ENCODE measurements around the gene FTO.

FTO gene

DNA sequence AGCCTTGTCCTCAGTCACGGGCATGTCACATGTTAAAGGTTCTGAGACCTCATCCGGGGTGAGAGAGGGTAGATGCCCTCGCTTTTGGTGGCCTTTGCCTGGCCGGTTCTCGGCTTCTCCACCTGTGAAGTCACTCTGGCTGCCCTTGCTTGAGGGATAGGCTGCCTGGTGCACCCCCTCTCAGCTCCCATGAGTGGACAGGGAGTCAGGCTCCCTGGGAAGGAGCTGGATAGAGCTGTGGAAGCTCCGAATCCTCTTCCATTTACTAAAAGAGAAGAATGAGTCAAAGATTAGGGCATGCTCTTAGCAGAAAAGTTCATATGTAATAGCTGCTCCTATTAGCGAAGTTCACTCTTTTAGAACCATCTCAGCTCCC is 440.6 kb downstream of the FTO start:
- Histone ChIP-seq H3K4me1 (ENCODE audit: control insufficient read depth, insufficient read depth, low read length) (peaks cover 3% of the 10 kb centered on the region; the same call in 1 of the 2 replicates), H3K9ac (ENCODE audit: low read length) (no peak overlapping the region), H3K27ac (ENCODE audit: low read depth, low read length) (no peak overlapping the region), H3K27me3 (ENCODE audit: control insufficient read depth, insufficient read depth, low read length) (no peaks in the 10 kb centered on the region), H3K36me3 (ENCODE audit: control insufficient read depth, insufficient read depth, low read length) (no peaks in the 10 kb centered on the region), H3K4me3 (ENCODE audit: low read depth, low read length) (no peak overlapping the region), H3K9me3 (ENCODE audit: control insufficient read depth, insufficient read depth, low read depth, low read length) (peaks cover 3% of the 10 kb centered on the region; the same call in 1 of the 2 replicates)

GRCh38 chr16:54145881-54146280 is 441.9 kb downstream of the FTO start:
- Histone ChIP-seq H3K27me3 (ENCODE audit: control insufficient read depth, insufficient read depth, low read length) (peaks cover under 1% of the 10 kb centered on the region; the same call in 1 of the 2 replicates), H3K36me3 (ENCODE audit: control insufficient read depth, insufficient read depth, low read length) (no peaks in the 10 kb centered on the region), H3K9ac (ENCODE audit: low read length) (no peak overlapping the region)

DNA sequence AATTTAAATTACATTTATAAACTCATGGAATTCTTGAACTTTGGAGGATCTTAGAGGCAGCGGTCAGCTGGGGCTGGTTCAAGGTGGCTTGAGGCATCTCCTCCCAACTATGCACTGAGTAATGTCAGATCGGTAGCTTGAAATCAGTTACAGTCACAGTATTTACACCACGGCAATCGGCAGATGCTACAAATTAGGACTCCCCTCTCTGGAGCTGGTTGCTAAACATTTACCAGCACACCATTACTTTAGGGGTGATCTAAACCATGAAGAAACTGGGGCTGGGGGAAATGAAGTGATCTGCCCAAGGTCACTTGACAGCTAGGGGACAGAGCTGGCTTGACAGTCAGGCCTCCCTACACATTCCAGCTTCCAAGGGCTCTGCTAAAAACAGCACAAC is 445.0 kb downstream of the FTO start:
- Histone ChIP-seq H3K4me3 (ENCODE audit: low read depth, low read length) (no peak overlapping the region), H3K9ac (ENCODE audit: low read length) (no peak overlapping the region), H3K36me3 (ENCODE audit: control insufficient read depth, insufficient read depth, low read length) (no peaks in the 10 kb centered on the region), H3K9me3 (ENCODE audit: control insufficient read depth, insufficient read depth, low read depth, low read length) (peaks cover 3% of the 10 kb centered on the region; the same call in 1 of the 2 replicates), H3K27ac (ENCODE audit: low read depth, low read length) (no peak overlapping the region), H3K27me3 (ENCODE audit: control insufficient read depth, insufficient read depth, low read length) (peaks cover 4% of the 10 kb centered on the region; the same call in 1 of the 2 replicates), H3K4me1 (ENCODE audit: control insufficient read depth, insufficient read depth, low read length) (peaks cover 9% of the 10 kb centered on the region; the same call in 1 of the 2 replicates)

More at GRCh38 chr16:54145881-54146280, 441.9 kb downstream of the FTO start:
- H3K27ac ChIP-seq (ENCODE audit: low read depth, low read length), result no peak overlapping the region
- no peaks in the 10 kb centered on the region for H3K4me1 ChIP-seq (ENCODE audit: control insufficient read depth, insufficient read depth, low read length)
- H3K9me3 ChIP-seq (ENCODE audit: control insufficient read depth, insufficient read depth, low read depth, low read length), result peaks cover 3% of the 10 kb centered on the region; the same call in 1 of the 2 replicates
- no peak overlapping the region for H3K4me3 ChIP-seq (ENCODE audit: low read depth, low read length)

- Histone ChIP-seq H3K27ac (ENCODE audit: low read depth, low read length) (no peak overlapping the region), H3K27me3 (ENCODE audit: control insufficient read depth, insufficient read depth, low read length) (peaks cover 4% of the 10 kb centered on the region; the same call in 1 of the 2 replicates), H3K4me3 (ENCODE audit: low read depth, low read length) (no peak overlapping the region), H3K36me3 (ENCODE audit: control insufficient read depth, insufficient read depth, low read length) (no peaks in the 10 kb centered on the region), H3K4me1 (ENCODE audit: control insufficient read depth, insufficient read depth, low read length) (peaks cover 9% of the 10 kb centered on the region; the same call in 1 of the 2 replicates), H3K9ac (ENCODE audit: low read length) (no peak overlapping the region), H3K9me3 (ENCODE audit: control insufficient read depth, insufficient read depth, low read depth, low read length) (peaks cover 3% of the 10 kb centered on the region; the same call in 1 of the 2 replicates)
These were observed 446.9 kb downstream of the FTO start for GRCh38 chr16:54150861-54151260.

- Histone ChIP-seq H3K4me1 (ENCODE audit: control insufficient read depth, insufficient read depth, low read length) (peaks cover 9% of the 10 kb centered on the region; the same call in 1 of the 2 replicates), H3K4me3 (ENCODE audit: low read depth, low read length) (no peak overlapping the region), H3K27me3 (ENCODE audit: control insufficient read depth, insufficient read depth, low read length) (peaks cover 4% of the 10 kb centered on the region; the same call in 1 of the 2 replicates), H3K36me3 (ENCODE audit: control insufficient read depth, insufficient read depth, low read length) (no peaks in the 10 kb centered on the region), H3K9me3 (ENCODE audit: control insufficient read depth, insufficient read depth, low read depth, low read length) (peaks cover 3% of the 10 kb centered on the region; the same call in 1 of the 2 replicates), H3K9ac (ENCODE audit: low read length) (no peak overlapping the region), H3K27ac (ENCODE audit: low read depth, low read length) (no peak overlapping the region)
These were observed 448.6 kb downstream of the FTO start for GRCh38 chr16:54152362-54153239.

DNA sequence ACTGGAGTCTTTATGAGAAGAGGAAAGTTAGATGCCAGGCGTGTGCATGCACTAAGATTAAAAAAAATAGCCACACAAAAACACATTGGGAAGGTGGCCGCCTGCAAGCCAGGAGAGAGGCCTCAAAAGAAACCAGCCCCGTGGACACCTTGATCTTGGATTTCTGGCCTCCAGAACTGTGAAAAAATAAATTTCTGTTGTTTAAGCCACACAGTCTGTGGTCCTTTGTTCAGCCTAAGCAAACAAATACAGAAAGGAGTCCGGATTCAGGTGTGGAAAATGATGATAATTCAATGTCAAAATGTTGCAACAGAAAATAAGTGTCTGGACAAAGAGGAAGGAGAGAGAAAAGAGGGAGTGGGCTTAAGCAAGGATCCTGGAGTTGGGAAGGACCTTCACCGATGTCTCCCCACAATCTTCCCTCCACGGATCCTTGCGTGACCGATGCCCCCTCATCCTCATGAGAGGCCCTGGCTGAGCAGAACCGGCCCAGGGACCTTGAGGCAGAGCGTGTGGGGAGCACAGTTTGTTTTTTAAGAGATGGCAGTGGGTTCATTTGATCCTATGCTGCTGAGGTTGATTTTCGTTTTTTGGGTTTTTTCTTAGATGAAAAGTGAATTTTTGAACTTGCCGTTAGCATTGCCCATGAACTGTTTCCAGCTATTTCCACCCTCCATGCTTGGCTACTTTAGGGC is 449.4 kb downstream of the FTO start:
- Histone ChIP-seq H3K4me1 (ENCODE audit: control insufficient read depth, insufficient read depth, low read length) (peaks cover 9% of the 10 kb centered on the region; the same call in 1 of the 2 replicates), H3K36me3 (ENCODE audit: control insufficient read depth, insufficient read depth, low read length) (no peaks in the 10 kb centered on the region), H3K4me3 (ENCODE audit: low read depth, low read length) (no peak overlapping the region), H3K9me3 (ENCODE audit: control insufficient read depth, insufficient read depth, low read depth, low read length) (peaks cover 3% of the 10 kb centered on the region; the same call in 1 of the 2 replicates), H3K27ac (ENCODE audit: low read depth, low read length) (no peak overlapping the region), H3K27me3 (ENCODE audit: control insufficient read depth, insufficient read depth, low read length) (peaks cover 4% of the 10 kb centered on the region; the same call in 1 of the 2 replicates), H3K9ac (ENCODE audit: low read length) (no peak overlapping the region)

DNA sequence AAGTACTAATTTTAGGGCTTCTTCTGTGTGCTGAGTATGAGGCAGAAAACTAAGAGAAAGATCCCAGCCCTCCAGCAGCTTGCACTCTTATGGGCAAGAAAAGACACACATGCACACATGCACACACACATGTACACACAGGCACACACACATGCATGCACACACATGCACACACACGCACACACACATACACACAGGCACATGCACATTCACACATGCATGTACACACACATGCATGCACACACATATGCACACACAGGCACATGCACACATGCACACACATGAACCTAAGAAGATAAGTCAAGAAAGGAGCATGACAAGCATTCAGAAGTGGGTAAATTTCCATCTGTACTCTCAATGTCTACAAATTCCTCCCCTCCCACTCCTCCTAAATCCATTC is 452.4 kb downstream of the FTO start:
- H3K9me3 ChIP-seq (ENCODE audit: control insufficient read depth, insufficient read depth, low read depth, low read length), result no peaks in the 10 kb centered on the region
- peaks cover 9% of the 10 kb centered on the region; the same call in 1 of the 2 replicates for H3K4me1 ChIP-seq (ENCODE audit: control insufficient read depth, insufficient read depth, low read length)
- H3K27ac ChIP-seq (ENCODE audit: low read depth, low read length), result no peak overlapping the region
- H3K9ac ChIP-seq (ENCODE audit: low read length), result no peak overlapping the region
- H3K36me3 ChIP-seq (ENCODE audit: control insufficient read depth, insufficient read depth, low read length), result no peaks in the 10 kb centered on the region
- no peaks in the 10 kb centered on the region for H3K27me3 ChIP-seq (ENCODE audit: control insufficient read depth, insufficient read depth, low read length)
- H3K4me3 ChIP-seq (ENCODE audit: low read depth, low read length), result no peak overlapping the region

DNA sequence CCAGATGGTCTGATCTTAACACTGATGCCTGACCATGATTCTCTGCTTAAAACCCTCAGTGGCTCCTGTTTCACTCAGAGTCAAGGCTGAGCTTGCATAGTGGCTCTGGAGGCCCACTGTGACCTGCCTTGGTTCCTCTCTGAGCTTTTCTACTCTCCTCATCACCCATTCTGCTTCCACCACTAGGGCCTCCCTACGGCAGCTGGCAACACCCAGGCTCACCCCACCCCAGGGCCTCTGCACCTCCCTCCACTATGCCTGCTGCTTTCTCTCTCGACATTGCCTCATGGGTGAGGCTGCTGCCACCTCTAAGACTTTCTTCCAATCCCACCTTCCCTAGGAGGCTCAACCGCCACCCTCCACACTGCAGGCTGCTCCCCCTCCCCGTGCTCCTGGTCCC is 455.0 kb downstream of the FTO start:
- H3K27me3 ChIP-seq (ENCODE audit: control insufficient read depth, insufficient read depth, low read length), result no peaks in the 10 kb centered on the region
- no peaks in the 10 kb centered on the region for H3K4me1 ChIP-seq (ENCODE audit: control insufficient read depth, insufficient read depth, low read length)
- H3K9me3 ChIP-seq (ENCODE audit: control insufficient read depth, insufficient read depth, low read depth, low read length), result no peaks in the 10 kb centered on the region
- H3K4me3 ChIP-seq (ENCODE audit: low read depth, low read length), result no peak overlapping the region
- H3K27ac ChIP-seq (ENCODE audit: low read depth, low read length), result no peak overlapping the region
- H3K9ac ChIP-seq (ENCODE audit: low read length), result no peak overlapping the region
- no peaks in the 10 kb centered on the region for H3K36me3 ChIP-seq (ENCODE audit: control insufficient read depth, insufficient read depth, low read length)

- no peaks in the 10 kb centered on the region for H3K9me3 ChIP-seq (ENCODE audit: control insufficient read depth, insufficient read depth, low read depth, low read length)
- no peak overlapping the region for H3K27ac ChIP-seq (ENCODE audit: low read depth, low read length)
- H3K4me1 ChIP-seq (ENCODE audit: control insufficient read depth, insufficient read depth, low read length), result no peaks in the 10 kb centered on the region
- H3K4me3 ChIP-seq (ENCODE audit: low read depth, low read length), result no peak overlapping the region
- no peaks in the 10 kb centered on the region for H3K36me3 ChIP-seq (ENCODE audit: control insufficient read depth, insufficient read depth, low read length)
- no peak overlapping the region for H3K9ac ChIP-seq (ENCODE audit: low read length)
- H3K27me3 ChIP-seq (ENCODE audit: control insufficient read depth, insufficient read depth, low read length), result no peaks in the 10 kb centered on the region
These were observed 455.6 kb downstream of the FTO start for GRCh38 chr16:54159490-54160080.

DNA sequence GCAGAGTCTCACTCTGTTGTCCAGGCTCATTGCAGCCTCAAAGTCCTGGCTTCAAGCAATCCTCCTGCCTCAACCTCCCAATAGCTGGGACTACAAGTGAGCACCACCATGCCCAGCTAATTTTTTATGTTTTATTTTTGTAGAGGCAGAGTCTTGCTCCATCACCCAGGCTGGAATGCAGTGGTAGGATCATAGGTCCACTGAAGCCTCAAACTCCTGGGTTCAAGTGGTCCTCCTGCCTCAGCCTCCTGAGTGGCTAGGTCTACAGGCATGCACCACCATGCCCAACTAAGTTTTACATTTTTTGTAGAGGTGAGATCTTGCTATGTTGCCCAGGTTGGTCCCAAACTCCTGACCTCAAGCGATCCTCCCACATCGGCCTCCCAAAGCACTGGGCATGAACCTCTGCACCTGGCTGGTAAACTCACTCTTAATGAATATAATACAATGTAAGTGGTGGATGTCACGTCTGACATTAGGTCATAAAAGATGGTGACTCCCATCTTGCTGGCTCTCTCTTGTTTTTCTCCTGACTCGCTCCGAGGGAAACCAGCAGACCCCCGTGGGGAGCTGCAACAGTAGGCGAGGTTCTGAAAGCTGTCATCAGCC is 456.4 kb downstream of the FTO start:
- no peaks in the 10 kb centered on the region for H3K4me1 ChIP-seq (ENCODE audit: control insufficient read depth, insufficient read depth, low read length)
- no peak overlapping the region for H3K27ac ChIP-seq (ENCODE audit: low read depth, low read length)
- H3K4me3 ChIP-seq (ENCODE audit: low read depth, low read length), result no peak overlapping the region
- H3K36me3 ChIP-seq (ENCODE audit: control insufficient read depth, insufficient read depth, low read length), result no peaks in the 10 kb centered on the region
- H3K9me3 ChIP-seq (ENCODE audit: control insufficient read depth, insufficient read depth, low read depth, low read length), result no peaks in the 10 kb centered on the region
- H3K27me3 ChIP-seq (ENCODE audit: control insufficient read depth, insufficient read depth, low read length), result no peaks in the 10 kb centered on the region
- no peak overlapping the region for H3K9ac ChIP-seq (ENCODE audit: low read length)

Data from HUES6 (cell line).